ENCODE measurements around the gene ARL6IP1. TPM values are rescaled to one million over a fixed set of nuclear protein-coding genes. Genes with fewer than 3 reads are reported as not detected.
A peak's percentile ranks its signal among the peaks of the same experiment; 100 is the strongest.

ARL6IP1 gene
- total and polyA plus RNA-seq, 2 of the 13 experiments (the other 11 are each of a cell fraction or from before 2014, with no cell fraction given) = 263 to 373 TPM

GRCh38 chr16:18788828-18789514 is 12.4 kb downstream of the ARL6IP1 start (continued):
- TF ChIP-seq ZFP91 (CRISPR knock-in tag; IDR thresholded peaks at IDR 0.05; ENCODE audit: borderline replicate concordance) (no peak), ZNF577 (CRISPR knock-in tag; IDR thresholded peaks at IDR 0.05; ENCODE audit: borderline replicate concordance, low read depth) (no peak), POLR2A (IDR thresholded peaks at IDR 0.05; ENCODE audit: insufficient read depth in 1 of 2, low read depth in 2 of 2, low read length in 2 of 2) (0 out of 4 replicates have a peak, but pooled peaks of 1 of the 2 experiments have one; percentile 37), ARNT2 (CRISPR knock-in tag; IDR thresholded peaks at IDR 0.05; ENCODE audit: low read depth) (peak; percentile 43; the same call in 1 of the 2 replicates), ZNF235 (CRISPR knock-in tag; IDR thresholded peaks at IDR 0.05; ENCODE audit: borderline replicate concordance) (peak; percentile 33; the same call in 1 of the 2 replicates), ZNF503 (CRISPR knock-in tag; IDR thresholded peaks at IDR 0.05) (no peak), ZHX1 (CRISPR knock-in tag; IDR thresholded peaks at IDR 0.05; ENCODE audit: low read depth) (no peak), CC2D1A (CRISPR knock-in tag; IDR thresholded peaks at IDR 0.05) (0 out of 2 replicates have a peak, but pooled peaks have one; percentile 20), TARDBP (CRISPR knock-in tag; IDR thresholded peaks at IDR 0.05) (peak; percentile 72), BORCS8-MEF2B (CRISPR knock-in tag; IDR thresholded peaks at IDR 0.05) (peak; percentile 33; the same call in 1 of the 2 replicates), ZBTB34 (CRISPR knock-in tag; IDR thresholded peaks at IDR 0.05) (peak; percentile 47; the same call in 1 of the 2 replicates), ZNF891 (CRISPR knock-in tag; IDR thresholded peaks at IDR 0.05) (no peak), ATF1 (CRISPR knock-in tag; IDR thresholded peaks at IDR 0.05) (no peak), ZNF143 (CRISPR knock-in tag; IDR thresholded peaks at IDR 0.05) (peak; percentile 47; the same call in 1 of the 2 replicates), GMEB2 (CRISPR knock-in tag; IDR thresholded peaks at IDR 0.05; ENCODE audit: low read depth) (no peak), ARID3A (IDR thresholded peaks at IDR 0.05; ENCODE audit: low read depth, low read length) (no peak), IRX3 (CRISPR knock-in tag; IDR thresholded peaks at IDR 0.05; ENCODE audit: borderline replicate concordance, low read depth) (0 out of 2 replicates have a peak, but pooled peaks have one; percentile 49)
